Jurkat, Clone E6-1 (cell line): ENCODE measurements around the gene BMI1. TPM values are rescaled to one million over a fixed set of nuclear protein-coding genes. Genes with fewer than 3 reads are reported as not detected.
A peak's percentile ranks its signal among the peaks of the same experiment; 100 is the strongest.
"Not testable (repeated sequence)": the region's sequence is repeated elsewhere in the genome, so short reads cannot be mapped to it uniquely, and the experiment has no call there.

Experiments used
- DNase-seq: peaks from one replicate; pipeline ENCODE4 v3.0.0-alpha.2; 2011; ENCODE audit warnings: low read depth, low spot score
- H3K4me3 ChIP-seq: 2 replicates; pipeline ENCODE4 v1.5.1; 2011; ENCODE audit warnings: mild to moderate bottlenecking, low read length, control low read depth, moderate library complexity
- polyA plus RNA-seq: library from polyadenylated mRNA; unstranded; fragments of >200 nt; gene quantifications from one replicate; pipeline ENCODE4 v1.2.1, GENCODE V29; 2012; ENCODE audit warnings: missing spikeins; ENCODE audit not compliant: insufficient read length, insufficient read depth

Gene BMI1
- polyA plus RNA-seq, result 68.3 TPM

DNA sequence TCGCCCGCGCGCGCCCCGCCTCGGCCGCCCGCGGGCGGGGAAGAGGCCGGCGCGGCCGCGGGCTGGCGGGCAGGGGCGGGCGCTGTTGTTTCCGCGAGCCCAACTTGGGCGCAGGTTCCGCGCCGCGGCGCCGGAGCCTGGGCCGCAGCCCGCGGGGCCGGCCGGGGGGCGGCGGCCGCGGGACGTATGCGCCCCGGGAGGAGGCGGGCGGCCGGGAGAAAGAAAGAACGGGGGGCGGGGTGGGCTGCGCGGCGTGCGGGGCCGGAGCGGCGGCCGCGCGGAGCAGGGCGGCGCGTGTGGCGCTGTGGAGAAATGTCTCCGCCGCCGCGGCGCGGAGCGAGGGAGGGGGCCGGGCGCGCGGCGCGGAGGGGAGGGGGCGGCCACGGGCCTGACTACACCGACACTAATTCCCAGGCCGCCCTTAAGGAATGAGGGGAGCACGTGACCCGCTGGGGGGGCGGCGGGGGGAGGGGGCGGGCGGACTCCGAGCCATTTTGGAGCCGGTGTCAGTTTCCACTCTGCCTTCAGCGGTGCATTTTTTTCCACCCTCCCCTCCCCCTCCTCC lies at the start of gene BMI1:
BMI1 (plus strand) TSS at position 509 of the 565 bp plus-strand sequence. CDS start 5,351 bp downstream, outside the sequence.
- peak within 1 kb of the TSS; percentile 66 for H3K4me3 ChIP-seq
- peak; percentile 60 for DNase-seq

DNA sequence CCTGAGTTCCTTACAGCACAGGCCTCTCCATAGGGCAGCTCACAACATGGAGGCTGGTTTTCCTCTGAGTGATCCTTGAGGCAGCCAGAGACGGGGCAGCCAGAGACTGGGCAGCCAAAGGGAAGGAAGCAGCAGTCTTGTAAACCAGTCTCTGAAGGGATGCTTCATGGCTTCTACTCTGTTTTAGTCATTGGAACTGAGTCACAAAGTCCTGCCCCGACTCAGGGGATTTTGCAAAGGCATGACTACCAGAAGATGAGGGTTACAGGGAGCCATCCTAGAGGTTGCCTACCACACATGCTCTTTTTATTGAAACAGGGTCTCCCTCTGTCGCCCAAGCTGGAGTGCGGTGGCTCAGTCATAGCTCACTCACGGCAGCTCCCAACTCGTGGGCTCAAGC lies 49.1 kb upstream of the BMI1 start:
- no peak overlapping the region for H3K4me3 ChIP-seq
- DNase-seq, result no peak

GRCh38 chr10:22278441-22278782 lies 42.5 kb upstream of the BMI1 start:
- DNase-seq, result no peak
- H3K4me3 ChIP-seq, result no peak overlapping the region

DNA sequence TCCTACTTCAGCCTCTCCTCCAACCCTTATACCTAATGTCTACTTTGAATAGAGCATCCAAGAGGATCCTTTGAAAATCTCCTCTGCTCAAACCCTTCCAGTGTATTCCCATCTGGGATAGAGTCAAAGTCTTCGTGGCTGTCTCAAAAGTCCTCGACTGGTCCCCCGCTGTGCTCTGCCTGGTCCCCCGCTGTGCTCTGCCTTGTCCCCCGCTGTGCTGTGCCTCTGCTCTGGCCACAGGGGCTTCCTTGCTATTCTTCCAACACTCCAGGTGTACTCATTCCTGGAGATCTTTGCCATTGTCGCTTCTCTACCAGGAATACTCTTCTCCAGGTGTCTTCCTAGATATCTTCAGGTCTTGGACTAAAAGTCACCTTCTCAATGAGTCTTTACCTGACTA lies 40.8 kb upstream of the BMI1 start:
- no peak for DNase-seq
- no peak overlapping the region for H3K4me3 ChIP-seq

DNA sequence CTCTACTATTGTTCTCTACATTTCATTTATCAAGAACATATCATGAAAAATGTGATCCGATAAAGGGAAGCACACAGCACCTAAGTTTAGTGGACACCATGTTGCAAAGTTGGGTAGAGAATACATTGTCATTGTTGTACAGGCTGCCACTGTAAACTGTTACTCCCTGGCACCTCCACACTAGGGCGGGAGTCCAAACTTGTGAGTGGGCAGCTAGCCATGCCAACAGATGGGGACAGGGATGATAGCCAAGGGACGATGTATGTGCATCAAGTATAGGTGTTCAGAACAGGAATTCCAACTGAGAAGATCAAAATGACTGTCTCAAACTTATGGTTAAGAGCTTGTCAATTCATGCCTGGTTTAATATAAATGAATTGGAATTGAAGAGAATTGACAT lies 35.8 kb upstream of the BMI1 start:
- no peak for DNase-seq
- no peak overlapping the region for H3K4me3 ChIP-seq

DNA sequence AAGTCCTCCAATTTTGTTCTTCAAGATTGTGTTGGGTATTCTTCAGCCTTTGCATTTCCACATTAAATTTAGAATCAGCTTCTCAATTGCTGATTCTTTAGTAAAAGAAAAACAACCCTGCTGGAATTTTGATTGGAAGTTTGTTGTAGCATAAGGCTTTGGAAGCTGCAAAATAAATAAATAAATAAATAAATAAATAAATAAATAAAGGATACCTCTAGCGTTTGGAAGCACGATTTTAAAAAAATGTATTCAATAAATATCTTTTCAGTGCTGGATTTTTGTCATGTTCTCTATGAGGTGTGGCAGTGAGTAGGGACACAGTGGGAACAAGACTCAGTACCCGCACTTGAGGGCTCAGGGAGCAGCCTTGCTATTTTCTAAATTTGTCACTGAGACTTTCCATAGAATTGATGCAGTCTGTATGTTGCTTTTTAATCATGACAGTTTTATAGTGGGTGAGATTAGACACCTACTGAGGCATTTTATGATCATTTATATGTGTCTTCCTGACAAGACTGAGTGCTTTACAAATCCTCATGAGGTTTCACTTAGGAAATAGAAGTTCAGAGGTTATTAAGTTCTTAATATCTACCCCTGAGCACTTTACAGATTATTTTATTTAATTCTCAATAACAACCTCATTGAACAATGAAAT lies 27.0 kb upstream of the BMI1 start:
- no peak overlapping the region for H3K4me3 ChIP-seq

GRCh38 chr10:22294694-22295093 lies 26.2 kb upstream of the BMI1 start:
- H3K4me3 ChIP-seq, result no peak overlapping the region
- no peak for DNase-seq

More for the DNA sequence above, 27.0 kb upstream of the BMI1 start:
- no peak for DNase-seq

DNA sequence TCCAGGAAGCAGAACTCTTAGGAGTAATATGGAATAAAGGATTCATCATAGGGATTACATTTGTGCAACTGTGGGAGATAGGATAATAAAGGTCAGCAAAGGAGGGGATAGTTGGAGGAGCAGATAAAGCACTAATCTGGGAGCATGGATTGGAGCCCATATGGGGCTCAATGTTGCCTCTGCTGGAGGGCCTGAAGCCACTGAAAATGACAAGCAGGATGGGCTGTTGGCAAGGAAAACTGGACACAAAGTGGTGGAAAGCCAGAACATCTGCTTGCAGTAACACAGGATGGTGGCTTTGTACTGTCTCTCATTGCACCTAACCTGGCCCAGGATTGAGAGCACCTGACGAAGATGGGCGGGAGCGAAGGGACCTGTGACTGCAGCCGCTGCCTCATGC lies 19.7 kb upstream of the BMI1 start:
- no peak for DNase-seq
- no peak overlapping the region for H3K4me3 ChIP-seq

- no peak overlapping the region for H3K4me3 ChIP-seq
- no peak for DNase-seq
Observed at GRCh38 chr10:22303461-22303860, 17.4 kb upstream of the BMI1 start.

- DNase-seq, result no peak
- H3K4me3 ChIP-seq, result no peak overlapping the region
Observed at GRCh38 chr10:22305721-22306120, 15.2 kb upstream of the BMI1 start.

GRCh38 chr10:22308390-22308789 lies 12.5 kb upstream of the BMI1 start:
- no peak overlapping the region for H3K4me3 ChIP-seq
- no peak for DNase-seq

- no peak for DNase-seq
- no peak overlapping the region for H3K4me3 ChIP-seq
Observed at GRCh38 chr10:22309180-22310000, 11.5 kb upstream of the BMI1 start.

- not testable (repeated sequence) for H3K4me3 ChIP-seq
Observed at GRCh38 chr10:22310012-22310411, 10.9 kb upstream of the BMI1 start.

GRCh38 chr10:22310928-22311327 lies 10.0 kb upstream of the BMI1 start:
- H3K4me3 ChIP-seq, result no peak overlapping the region
- no peak for DNase-seq

More at GRCh38 chr10:22310012-22310411, 10.9 kb upstream of the BMI1 start:
- DNase-seq, result not testable (repeated sequence)

- no peak overlapping the region for H3K4me3 ChIP-seq
- no peak for DNase-seq
Observed at GRCh38 chr10:22314852-22315251, 6.0 kb upstream of the BMI1 start.

GRCh38 chr10:22315455-22316285 lies 5.2 kb upstream of the BMI1 start:
- H3K4me3 ChIP-seq, result peak overlapping the region; percentile 87
- DNase-seq, result no peak

- DNase-seq, result peak; percentile 77
- H3K4me3 ChIP-seq, result peak within 1 kb of the TSS; percentile 87
Observed at GRCh38 chr10:22316286-22317075, 4.4 kb upstream of the BMI1 start, which contains the start of gene COMMD3. COMMD3 (plus strand) TSS chr10:22316388; CDS start chr10:22316418, 30 bp downstream.

DNA sequence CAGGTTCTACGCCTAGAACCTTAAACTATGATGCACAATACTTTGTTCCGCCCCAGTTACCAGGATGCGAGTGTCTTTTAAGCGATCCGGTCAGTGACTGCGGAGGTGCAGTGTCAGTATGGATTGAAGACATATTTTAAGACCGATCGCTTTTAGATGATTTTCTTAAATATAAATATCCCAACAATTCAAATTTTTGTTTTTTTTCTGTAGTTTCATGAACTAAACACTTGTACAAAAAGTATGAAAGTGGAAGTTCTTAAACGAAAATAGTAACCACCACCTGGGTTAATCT lies 3.9 kb upstream of the BMI1 start:
- DNase-seq, result no peak
- H3K4me3 ChIP-seq, result peak overlapping the region; percentile 87
